ENCODE data around the gene ADAMTS14.

ADAMTS14 gene

GRCh38 chr10:70728328-70728727 is 56.0 kb downstream of the ADAMTS14 start:
- no peak overlapping the region for H3K9ac ChIP-seq (ENCODE audit: low read depth in 1 of 2, low read length in 2 of 2)
- no peaks in the 10 kb centered on the region for H3K36me3 ChIP-seq (ENCODE audit: control insufficient read depth in 1 of 2, insufficient read depth in 2 of 2, low read length in 2 of 2)
- H3K4me3 ChIP-seq (ENCODE audit: low read depth in 1 of 2, low read length in 2 of 2) = no peak overlapping the region
- no peaks in the 10 kb centered on the region for H3K4me1 ChIP-seq (ENCODE audit: control insufficient read depth in 1 of 2, insufficient read depth in 2 of 2, low read length in 2 of 2)
- H3K27me3 ChIP-seq (ENCODE audit: control insufficient read depth in 1 of 2, insufficient read depth in 2 of 2, low read length in 2 of 2) = no peaks in the 10 kb centered on the region
- no peaks in the 10 kb centered on the region for H3K9me3 ChIP-seq (ENCODE audit: control insufficient read depth in 1 of 2, low read length in 2 of 2)
- H3K27ac ChIP-seq (ENCODE audit: low read depth, low read length) = no peak overlapping the region

DNA sequence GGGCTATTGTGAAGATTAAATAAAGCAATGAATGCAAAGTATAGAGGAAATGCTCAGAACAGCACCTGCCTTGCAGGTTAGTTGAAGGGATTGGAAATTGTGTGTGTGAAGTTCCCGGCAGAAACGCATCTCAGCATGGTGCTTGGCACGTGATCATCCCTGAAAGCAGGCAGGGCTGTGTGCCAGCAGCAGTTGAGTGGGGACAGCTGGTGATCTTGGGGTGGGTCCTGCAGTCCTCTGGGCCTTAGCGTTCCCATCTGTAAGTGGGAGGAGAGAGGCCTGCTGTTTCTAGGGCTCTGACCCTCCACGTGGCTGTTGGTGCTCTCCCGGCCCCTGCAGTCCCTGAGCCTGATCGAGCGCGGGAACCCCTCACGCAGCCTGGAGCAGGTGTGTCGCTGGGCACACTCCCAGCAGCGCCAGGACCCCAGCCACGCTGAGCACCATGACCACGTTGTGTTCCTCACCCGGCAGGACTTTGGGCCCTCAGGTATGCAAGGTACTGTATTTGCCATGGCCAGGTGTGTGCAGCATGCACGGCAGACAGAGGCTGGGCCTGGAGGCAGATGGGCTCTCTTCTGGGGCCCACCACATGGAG is 57.6 kb downstream of the ADAMTS14 start:
- no peaks in the 10 kb centered on the region for H3K27me3 ChIP-seq (ENCODE audit: control insufficient read depth in 1 of 2, insufficient read depth in 2 of 2, low read length in 2 of 2)
- H3K36me3 ChIP-seq (ENCODE audit: control insufficient read depth in 1 of 2, insufficient read depth in 2 of 2, low read length in 2 of 2) = no peaks in the 10 kb centered on the region
- H3K9ac ChIP-seq (ENCODE audit: low read depth in 1 of 2, low read length in 2 of 2) = no peak overlapping the region
- no peaks in the 10 kb centered on the region for H3K9me3 ChIP-seq (ENCODE audit: control insufficient read depth in 1 of 2, low read length in 2 of 2)
- no peak overlapping the region for H3K4me3 ChIP-seq (ENCODE audit: low read depth in 1 of 2, low read length in 2 of 2)
- no peaks in the 10 kb centered on the region for H3K4me1 ChIP-seq (ENCODE audit: control insufficient read depth in 1 of 2, insufficient read depth in 2 of 2, low read length in 2 of 2)
- H3K27ac ChIP-seq (ENCODE audit: low read depth, low read length) = no peak overlapping the region

- Histone ChIP-seq H3K4me3 (ENCODE audit: low read depth in 1 of 2, low read length in 2 of 2) (no peak overlapping the region), H3K9me3 (ENCODE audit: control insufficient read depth in 1 of 2, low read length in 2 of 2) (no peaks in the 10 kb centered on the region), H3K27me3 (ENCODE audit: control insufficient read depth in 1 of 2, insufficient read depth in 2 of 2, low read length in 2 of 2) (no peaks in the 10 kb centered on the region), H3K9ac (ENCODE audit: low read depth in 1 of 2, low read length in 2 of 2) (no peak overlapping the region), H3K36me3 (ENCODE audit: control insufficient read depth in 1 of 2, insufficient read depth in 2 of 2, low read length in 2 of 2) (no peaks in the 10 kb centered on the region), H3K27ac (ENCODE audit: low read depth, low read length) (no peak overlapping the region), H3K4me1 (ENCODE audit: control insufficient read depth in 1 of 2, insufficient read depth in 2 of 2, low read length in 2 of 2) (no peaks in the 10 kb centered on the region)
These were observed 58.6 kb downstream of the ADAMTS14 start for GRCh38 chr10:70730955-70731354.

DNA sequence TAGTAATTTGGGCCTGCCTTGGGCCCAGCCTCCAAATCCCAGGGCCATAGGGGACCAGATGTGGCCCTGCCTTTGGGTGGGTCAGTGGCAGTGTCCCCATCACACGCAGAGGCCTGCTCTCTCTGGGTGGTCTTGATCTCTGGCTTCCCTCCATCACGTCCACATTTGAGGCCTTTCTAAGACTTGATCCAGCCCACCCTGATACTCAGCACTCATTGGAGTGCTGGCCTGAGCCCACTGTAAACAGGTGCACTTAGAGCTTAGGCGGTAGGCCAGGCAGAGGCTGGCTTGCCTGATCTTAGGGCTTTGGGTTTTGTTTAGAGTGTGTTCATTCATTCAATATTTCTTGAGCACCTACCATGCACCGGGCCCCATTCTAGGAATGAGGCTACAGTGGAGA is 60.3 kb downstream of the ADAMTS14 start:
- H3K36me3 ChIP-seq (ENCODE audit: control insufficient read depth in 1 of 2, insufficient read depth in 2 of 2, low read length in 2 of 2) = no peaks in the 10 kb centered on the region
- peaks cover 6 to 11% of the 10 kb centered on the region in 2 donors for H3K4me1 ChIP-seq (ENCODE audit: control insufficient read depth in 1 of 2, insufficient read depth in 2 of 2, low read length in 2 of 2)
- H3K27me3 ChIP-seq (ENCODE audit: control insufficient read depth in 1 of 2, insufficient read depth in 2 of 2, low read length in 2 of 2) = no peaks in the 10 kb centered on the region
- no peak overlapping the region for H3K9ac ChIP-seq (ENCODE audit: low read depth in 1 of 2, low read length in 2 of 2)
- H3K27ac ChIP-seq (ENCODE audit: low read depth, low read length) = no peak overlapping the region
- H3K9me3 ChIP-seq (ENCODE audit: control insufficient read depth in 1 of 2, low read length in 2 of 2) = no peaks in the 10 kb centered on the region
- no peak overlapping the region for H3K4me3 ChIP-seq (ENCODE audit: low read depth in 1 of 2, low read length in 2 of 2)

GRCh38 chr10:70733051-70733450 is 60.7 kb downstream of the ADAMTS14 start:
- Histone ChIP-seq H3K36me3 (ENCODE audit: control insufficient read depth in 1 of 2, insufficient read depth in 2 of 2, low read length in 2 of 2) (no peaks in the 10 kb centered on the region), H3K9ac (ENCODE audit: low read depth in 1 of 2, low read length in 2 of 2) (no peak overlapping the region), H3K9me3 (ENCODE audit: control insufficient read depth in 1 of 2, low read length in 2 of 2) (no peaks in the 10 kb centered on the region), H3K27ac (ENCODE audit: low read depth, low read length) (no peak overlapping the region), H3K27me3 (ENCODE audit: control insufficient read depth in 1 of 2, insufficient read depth in 2 of 2, low read length in 2 of 2) (no peaks in the 10 kb centered on the region), H3K4me1 (ENCODE audit: control insufficient read depth in 1 of 2, insufficient read depth in 2 of 2, low read length in 2 of 2) (peaks cover 11 to 12% of the 10 kb centered on the region in 2 donors), H3K4me3 (ENCODE audit: low read depth in 1 of 2, low read length in 2 of 2) (no peak overlapping the region)

- no peaks in the 10 kb centered on the region for H3K27me3 ChIP-seq (ENCODE audit: control insufficient read depth in 1 of 2, insufficient read depth in 2 of 2, low read length in 2 of 2)
- H3K36me3 ChIP-seq (ENCODE audit: control insufficient read depth in 1 of 2, insufficient read depth in 2 of 2, low read length in 2 of 2) = no peaks in the 10 kb centered on the region
These were observed 62.9 kb downstream of the ADAMTS14 start for GRCh38 chr10:70735161-70735560.

DNA sequence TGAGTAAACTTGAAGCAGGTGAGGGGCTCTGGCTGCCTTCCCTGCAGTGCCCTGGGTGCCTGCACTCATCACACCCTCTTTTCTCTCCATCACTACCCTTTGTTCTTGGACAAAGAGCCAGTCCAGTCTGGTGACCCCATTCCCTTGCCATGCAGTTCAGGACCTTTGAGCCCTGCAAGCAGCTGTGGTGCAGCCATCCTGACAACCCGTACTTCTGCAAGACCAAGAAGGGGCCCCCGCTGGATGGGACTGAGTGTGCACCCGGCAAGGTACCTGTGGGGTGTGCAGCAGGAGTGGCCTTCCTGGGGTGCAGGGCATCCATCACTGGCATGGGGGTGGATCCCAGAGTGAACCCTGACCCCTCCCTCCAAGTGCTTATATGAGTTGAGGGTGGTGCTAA is 64.2 kb downstream of the ADAMTS14 start:
- no peak overlapping the region for H3K27ac ChIP-seq (ENCODE audit: low read depth, low read length)
- no peaks in the 10 kb centered on the region for H3K36me3 ChIP-seq (ENCODE audit: control insufficient read depth in 1 of 2, insufficient read depth in 2 of 2, low read length in 2 of 2)

More at GRCh38 chr10:70735161-70735560, 62.9 kb downstream of the ADAMTS14 start:
- no peaks in the 10 kb centered on the region for H3K9me3 ChIP-seq (ENCODE audit: control insufficient read depth in 1 of 2, low read length in 2 of 2)
- no peak overlapping the region for H3K27ac ChIP-seq (ENCODE audit: low read depth, low read length)
- H3K4me1 ChIP-seq (ENCODE audit: control insufficient read depth in 1 of 2, insufficient read depth in 2 of 2, low read length in 2 of 2) = peaks cover 19 to 20% of the 10 kb centered on the region in 2 donors
- H3K9ac ChIP-seq (ENCODE audit: low read depth in 1 of 2, low read length in 2 of 2) = no peak overlapping the region
- H3K4me3 ChIP-seq (ENCODE audit: low read depth in 1 of 2, low read length in 2 of 2) = no peak overlapping the region

GRCh38 chr10:70737250-70737649 is 64.9 kb downstream of the ADAMTS14 start:
- Histone ChIP-seq H3K9me3 (ENCODE audit: control insufficient read depth in 1 of 2, low read length in 2 of 2) (no peaks in the 10 kb centered on the region), H3K36me3 (ENCODE audit: control insufficient read depth in 1 of 2, insufficient read depth in 2 of 2, low read length in 2 of 2) (no peaks in the 10 kb centered on the region), H3K4me3 (ENCODE audit: low read depth in 1 of 2, low read length in 2 of 2) (no peak overlapping the region), H3K9ac (ENCODE audit: low read depth in 1 of 2, low read length in 2 of 2) (no peak overlapping the region), H3K4me1 (ENCODE audit: control insufficient read depth in 1 of 2, insufficient read depth in 2 of 2, low read length in 2 of 2) (peaks cover 25 to 27% of the 10 kb centered on the region in 2 donors), H3K27me3 (ENCODE audit: control insufficient read depth in 1 of 2, insufficient read depth in 2 of 2, low read length in 2 of 2) (no peaks in the 10 kb centered on the region), H3K27ac (ENCODE audit: low read depth, low read length) (no peak overlapping the region)

More for the DNA sequence above, 64.2 kb downstream of the ADAMTS14 start:
- no peak overlapping the region for H3K4me3 ChIP-seq (ENCODE audit: low read depth in 1 of 2, low read length in 2 of 2)
- H3K27me3 ChIP-seq (ENCODE audit: control insufficient read depth in 1 of 2, insufficient read depth in 2 of 2, low read length in 2 of 2) = no peaks in the 10 kb centered on the region
- H3K9me3 ChIP-seq (ENCODE audit: control insufficient read depth in 1 of 2, low read length in 2 of 2) = no peaks in the 10 kb centered on the region
- peaks cover 19 to 20% of the 10 kb centered on the region in 2 donors for H3K4me1 ChIP-seq (ENCODE audit: control insufficient read depth in 1 of 2, insufficient read depth in 2 of 2, low read length in 2 of 2)
- no peak overlapping the region for H3K9ac ChIP-seq (ENCODE audit: low read depth in 1 of 2, low read length in 2 of 2)

DNA sequence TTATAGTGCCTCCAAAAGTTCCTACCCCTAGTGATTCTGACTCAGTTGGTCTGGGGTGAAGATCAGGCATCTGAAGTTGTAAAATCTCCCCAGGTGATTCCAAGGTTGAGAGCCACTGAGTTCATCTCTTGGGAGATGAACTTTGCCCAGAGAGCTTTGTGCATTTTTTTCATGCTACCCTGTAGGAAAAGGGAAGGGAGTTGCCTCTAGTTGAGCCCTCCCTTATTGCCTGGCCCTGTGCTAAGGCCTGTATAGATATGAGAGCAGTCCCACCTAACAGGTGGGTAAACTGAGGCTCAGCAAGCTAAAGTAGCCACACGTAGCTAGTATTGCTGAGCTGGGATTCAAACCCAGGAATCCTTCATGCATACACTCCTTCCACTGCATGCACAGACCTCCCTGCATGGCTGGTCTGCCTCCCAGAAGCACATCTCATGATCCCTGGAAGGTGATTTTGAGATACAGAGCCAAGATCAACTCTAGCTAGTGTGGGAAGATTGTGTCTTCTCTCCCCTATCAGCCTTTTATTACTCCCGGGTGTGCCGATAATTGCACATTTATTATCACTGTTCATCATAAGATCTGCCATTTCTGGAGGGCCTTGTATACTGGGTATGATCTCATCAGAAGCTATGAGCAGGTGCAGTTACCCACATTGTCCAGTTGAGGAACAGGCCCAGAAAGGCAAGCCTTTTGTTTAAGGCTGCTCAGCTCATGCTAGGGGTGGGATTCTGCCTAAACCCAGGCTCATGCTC is 65.9 kb downstream of the ADAMTS14 start:
- no peak overlapping the region for H3K4me3 ChIP-seq (ENCODE audit: low read depth in 1 of 2, low read length in 2 of 2)
- H3K27me3 ChIP-seq (ENCODE audit: control insufficient read depth in 1 of 2, insufficient read depth in 2 of 2, low read length in 2 of 2) = no peaks in the 10 kb centered on the region
- H3K27ac ChIP-seq (ENCODE audit: low read depth, low read length) = no peak overlapping the region
- no peak overlapping the region for H3K9ac ChIP-seq (ENCODE audit: low read depth in 1 of 2, low read length in 2 of 2)
- H3K9me3 ChIP-seq (ENCODE audit: control insufficient read depth in 1 of 2, low read length in 2 of 2) = no peaks in the 10 kb centered on the region
- H3K4me1 ChIP-seq (ENCODE audit: control insufficient read depth in 1 of 2, insufficient read depth in 2 of 2, low read length in 2 of 2) = peaks cover 34 to 36% of the 10 kb centered on the region in 2 donors
- no peaks in the 10 kb centered on the region for H3K36me3 ChIP-seq (ENCODE audit: control insufficient read depth in 1 of 2, insufficient read depth in 2 of 2, low read length in 2 of 2)

DNA sequence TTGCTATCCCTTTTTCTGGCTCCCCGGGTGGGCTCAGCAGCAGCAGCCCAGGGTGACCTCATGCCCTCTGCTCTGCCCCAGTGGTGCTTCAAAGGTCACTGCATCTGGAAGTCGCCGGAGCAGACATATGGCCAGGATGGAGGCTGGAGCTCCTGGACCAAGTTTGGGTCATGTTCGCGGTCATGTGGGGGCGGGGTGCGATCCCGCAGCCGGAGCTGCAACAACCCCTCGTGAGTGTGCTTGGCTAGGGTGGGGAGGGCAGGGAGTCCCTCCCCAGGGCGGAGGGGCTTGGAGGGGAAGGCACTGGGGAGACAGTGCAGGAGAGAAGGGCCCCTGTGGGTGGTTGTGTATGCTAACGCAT is 66.4 kb downstream of the ADAMTS14 start:
- Histone ChIP-seq H3K4me1 (ENCODE audit: control insufficient read depth in 1 of 2, insufficient read depth in 2 of 2, low read length in 2 of 2) (peaks cover 40 to 42% of the 10 kb centered on the region in 2 donors), H3K4me3 (ENCODE audit: low read depth in 1 of 2, low read length in 2 of 2) (no peak overlapping the region), H3K9ac (ENCODE audit: low read depth in 1 of 2, low read length in 2 of 2) (no peak overlapping the region), H3K9me3 (ENCODE audit: control insufficient read depth in 1 of 2, low read length in 2 of 2) (no peaks in the 10 kb centered on the region), H3K36me3 (ENCODE audit: control insufficient read depth in 1 of 2, insufficient read depth in 2 of 2, low read length in 2 of 2) (no peaks in the 10 kb centered on the region), H3K27ac (ENCODE audit: low read depth, low read length) (no peak overlapping the region), H3K27me3 (ENCODE audit: control insufficient read depth in 1 of 2, insufficient read depth in 2 of 2, low read length in 2 of 2) (no peaks in the 10 kb centered on the region)

All from duodenal mucosa (tissue), 2 donors.